ENCODE data around the gene TRMU.

TRMU gene

DNA sequence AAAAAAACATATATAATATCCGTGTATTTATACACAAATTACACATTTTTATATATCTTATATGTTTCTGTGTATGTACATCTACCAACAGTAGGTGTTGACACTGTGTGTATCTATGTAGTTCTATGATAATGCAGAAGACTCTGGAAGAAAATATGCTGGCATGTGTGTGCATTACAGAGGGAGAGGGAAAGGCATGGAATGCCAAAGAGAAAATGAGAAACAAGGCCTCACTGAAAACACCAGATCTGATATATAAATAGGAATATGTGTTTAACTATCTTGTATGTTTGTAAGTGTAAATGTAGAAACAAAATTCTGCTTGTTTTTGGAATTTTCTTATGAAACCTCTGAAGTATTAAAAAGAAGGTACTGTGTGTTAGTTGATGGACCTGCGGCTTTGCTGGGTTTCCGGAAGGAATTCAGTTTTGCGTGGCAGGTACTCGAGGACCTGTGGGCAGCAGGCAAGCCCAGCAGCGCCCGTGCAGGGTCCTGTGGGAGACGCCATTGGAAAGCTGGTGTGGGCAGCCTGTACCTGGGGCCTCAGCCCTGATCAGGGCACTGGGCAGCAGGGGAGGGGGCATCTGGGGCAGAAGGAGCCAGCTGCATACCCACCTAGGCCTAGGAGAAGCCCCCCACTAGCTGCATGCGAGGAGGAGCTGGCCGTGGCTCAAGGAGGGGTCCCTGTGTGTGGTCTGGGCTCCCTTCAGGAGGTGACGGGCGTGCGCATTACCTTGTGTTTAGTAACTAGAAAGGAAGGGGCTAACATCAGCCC is 7.6 kb upstream of the TRMU start:
- no peak overlapping the region for H3K27ac ChIP-seq (ENCODE audit: low read length)
- peaks cover 82% of the 10 kb centered on the region for H3K36me3 ChIP-seq (ENCODE audit: insufficient read depth, low read depth, low read length)
- no peaks in the 10 kb centered on the region for H3K9me3 ChIP-seq (ENCODE audit: insufficient read depth, low read depth, low read length)
- no peaks in the 10 kb centered on the region for H3K4me1 ChIP-seq (ENCODE audit: insufficient read depth, low read length)
- H3K27me3 ChIP-seq (ENCODE audit: insufficient read depth, low read length): no peaks in the 10 kb centered on the region
- no peak overlapping the region for H3K9ac ChIP-seq (ENCODE audit: low read depth, low read length)
- H3K4me3 ChIP-seq (ENCODE audit: low read length): no peak overlapping the region

DNA sequence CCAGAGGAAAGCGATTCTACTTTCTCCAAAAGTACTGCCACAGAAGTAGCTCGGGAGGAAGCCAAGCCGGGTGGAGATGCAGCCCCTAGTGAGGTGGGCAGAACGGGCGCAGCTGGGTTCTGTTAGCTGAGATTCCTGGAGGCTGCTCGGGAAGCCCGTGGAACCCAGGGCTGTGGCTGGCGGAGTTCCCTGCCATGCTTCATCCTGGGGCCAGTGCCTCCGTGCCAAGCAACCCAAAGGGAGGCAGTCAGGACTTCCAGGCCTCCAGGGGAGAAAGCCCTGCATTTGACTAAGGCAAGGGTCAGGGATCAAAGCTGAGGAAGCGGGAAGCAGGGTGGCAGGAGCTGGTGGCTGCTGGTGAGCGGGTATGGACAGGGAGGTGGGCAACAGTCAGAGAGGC is 6.7 kb upstream of the TRMU start:
- Histone ChIP-seq H3K27ac (ENCODE audit: low read length) (no peak overlapping the region), H3K9me3 (ENCODE audit: insufficient read depth, low read depth, low read length) (no peaks in the 10 kb centered on the region), H3K27me3 (ENCODE audit: insufficient read depth, low read length) (no peaks in the 10 kb centered on the region), H3K36me3 (ENCODE audit: insufficient read depth, low read depth, low read length) (peaks cover 83% of the 10 kb centered on the region), H3K9ac (ENCODE audit: low read depth, low read length) (no peak overlapping the region; the same call in 1 of the 2 replicates), H3K4me1 (ENCODE audit: insufficient read depth, low read length) (no peaks in the 10 kb centered on the region; the same call in 1 of the 2 replicates), H3K4me3 (ENCODE audit: low read length) (no peak overlapping the region)

DNA sequence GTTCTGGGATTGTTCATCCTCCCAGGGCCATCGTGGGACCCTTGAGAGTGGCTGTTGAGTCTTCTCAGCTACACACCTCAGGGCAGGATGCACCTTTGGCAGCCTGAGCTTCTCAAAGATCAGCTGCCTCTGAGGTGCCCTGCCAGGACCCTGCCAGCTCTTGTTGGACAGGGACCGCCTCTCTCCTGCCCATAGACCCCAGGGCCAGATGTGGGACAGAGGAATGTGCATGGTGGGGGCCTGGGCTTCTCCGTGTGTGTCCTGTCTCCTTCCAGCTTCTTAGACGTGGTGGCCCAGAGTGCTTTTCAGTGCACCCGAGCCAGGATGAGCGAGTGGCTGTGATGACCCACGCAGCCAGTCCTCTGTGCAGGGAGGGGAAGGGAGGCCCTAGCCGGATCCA is 5.9 kb upstream of the TRMU start:
- H3K4me1 ChIP-seq (ENCODE audit: insufficient read depth, low read length): no peaks in the 10 kb centered on the region; the same call in 1 of the 2 replicates
- H3K9ac ChIP-seq (ENCODE audit: low read depth, low read length): no peak overlapping the region
- no peaks in the 10 kb centered on the region for H3K9me3 ChIP-seq (ENCODE audit: insufficient read depth, low read depth, low read length)
- H3K27ac ChIP-seq (ENCODE audit: low read length): no peak overlapping the region
- peaks cover 76% of the 10 kb centered on the region for H3K36me3 ChIP-seq (ENCODE audit: insufficient read depth, low read depth, low read length)
- H3K27me3 ChIP-seq (ENCODE audit: insufficient read depth, low read length): no peaks in the 10 kb centered on the region
- H3K4me3 ChIP-seq (ENCODE audit: low read length): no peak overlapping the region

DNA sequence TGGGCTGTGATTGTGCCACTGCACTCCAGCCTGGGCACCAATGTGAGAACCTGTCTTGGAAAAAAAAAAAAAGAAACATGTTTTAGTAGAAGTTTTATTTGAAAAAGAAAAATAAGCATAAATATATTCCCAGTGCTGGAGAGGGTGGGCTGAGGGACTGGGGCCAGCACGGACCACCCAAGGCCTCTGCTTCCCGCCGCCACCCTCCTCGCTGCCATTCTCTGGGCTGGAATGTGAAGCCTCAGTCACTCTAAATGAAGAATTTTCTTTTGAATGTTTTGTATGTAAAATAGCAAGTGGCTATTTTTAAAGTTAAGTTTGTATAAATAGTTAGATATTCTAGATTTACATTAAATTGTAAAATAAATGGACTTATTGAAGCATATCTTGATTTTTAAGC is 5.1 kb upstream of the TRMU start:
- H3K27ac ChIP-seq (ENCODE audit: low read length): no peak overlapping the region
- no peak overlapping the region for H3K9ac ChIP-seq (ENCODE audit: low read depth, low read length)
- H3K36me3 ChIP-seq (ENCODE audit: insufficient read depth, low read depth, low read length): peaks cover 71% of the 10 kb centered on the region
- H3K27me3 ChIP-seq (ENCODE audit: insufficient read depth, low read length): no peaks in the 10 kb centered on the region
- H3K9me3 ChIP-seq (ENCODE audit: insufficient read depth, low read depth, low read length): no peaks in the 10 kb centered on the region
- H3K4me1 ChIP-seq (ENCODE audit: insufficient read depth, low read length): no peaks in the 10 kb centered on the region; the same call in 1 of the 2 replicates
- no peak overlapping the region for H3K4me3 ChIP-seq (ENCODE audit: low read length)

DNA sequence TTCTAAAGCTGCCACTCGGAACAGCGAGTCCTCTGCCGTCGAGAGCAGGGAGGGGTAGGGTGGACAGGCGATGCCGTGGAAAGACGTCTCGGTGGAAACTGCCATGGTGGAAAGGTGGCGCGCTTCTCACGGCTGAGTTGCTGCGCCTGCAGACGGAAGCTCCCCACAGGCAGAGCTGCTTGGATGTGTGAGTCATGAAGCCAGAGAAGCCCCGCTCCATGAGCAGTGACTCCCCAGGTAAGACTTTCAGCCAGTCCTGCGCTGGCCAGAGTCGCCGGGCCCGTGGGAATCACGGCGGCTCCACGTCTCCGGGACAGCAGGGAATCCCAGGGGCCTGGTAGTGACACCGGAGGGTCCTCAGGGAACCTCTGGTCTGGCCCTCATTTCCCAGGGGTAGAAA is 4.0 kb upstream of the TRMU start:
- peaks cover 60% of the 10 kb centered on the region for H3K36me3 ChIP-seq (ENCODE audit: insufficient read depth, low read depth, low read length)
- no peaks in the 10 kb centered on the region for H3K9me3 ChIP-seq (ENCODE audit: insufficient read depth, low read depth, low read length)
- no peaks in the 10 kb centered on the region; the same call in 1 of the 2 replicates for H3K4me1 ChIP-seq (ENCODE audit: insufficient read depth, low read length)
- no peak overlapping the region for H3K27ac ChIP-seq (ENCODE audit: low read length)
- no peak overlapping the region for H3K9ac ChIP-seq (ENCODE audit: low read depth, low read length)
- no peaks in the 10 kb centered on the region for H3K27me3 ChIP-seq (ENCODE audit: insufficient read depth, low read length)
- no peak overlapping the region for H3K4me3 ChIP-seq (ENCODE audit: low read length)

DNA sequence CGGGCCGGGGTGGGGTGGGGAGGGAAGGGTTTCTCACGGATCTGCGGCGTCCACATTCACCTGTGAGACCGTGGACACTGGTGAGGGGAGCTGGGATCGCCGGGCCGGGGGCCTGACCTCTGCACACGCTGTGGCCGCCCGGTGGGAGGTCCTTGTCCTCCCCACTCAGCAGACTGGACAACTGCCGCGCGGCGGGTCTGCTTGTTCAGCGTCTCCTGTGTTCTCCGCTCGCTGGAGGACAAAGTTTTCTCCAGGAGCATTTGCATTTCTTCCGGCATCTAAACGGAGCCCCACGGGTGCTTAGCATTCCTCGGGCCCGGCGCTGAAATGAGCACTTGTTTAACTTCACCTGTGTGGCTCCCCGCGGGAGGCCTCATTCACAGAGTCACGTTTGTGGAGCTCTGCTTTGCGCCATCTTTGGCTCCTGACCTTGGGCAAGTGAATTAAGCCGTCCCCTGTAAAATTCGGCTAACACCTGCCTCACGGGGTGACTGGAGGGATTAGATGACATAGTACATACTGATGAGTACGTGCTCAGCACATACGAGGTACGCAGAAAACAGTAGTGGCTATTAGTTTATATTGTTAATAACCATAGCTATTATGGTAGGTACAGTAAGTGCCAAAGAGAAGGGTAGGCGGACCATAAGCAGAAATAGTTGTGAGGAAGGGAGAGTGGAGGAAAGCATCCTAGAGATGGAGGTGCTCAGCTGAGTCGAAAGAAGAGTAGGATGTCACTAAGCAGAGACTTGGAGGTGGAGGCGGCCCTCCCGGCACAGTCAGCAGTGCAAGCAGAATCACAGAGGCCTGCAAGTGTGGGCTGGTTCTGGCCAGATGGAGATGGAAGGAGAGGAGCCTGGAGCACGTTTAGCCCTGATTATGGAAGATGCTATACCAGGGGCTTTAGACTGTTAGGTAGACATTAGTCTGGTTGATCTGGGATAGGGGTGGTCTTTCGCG is 885 bp downstream of the TRMU start:
- Histone ChIP-seq H3K27ac (ENCODE audit: low read length) (no peak overlapping the region), H3K4me1 (ENCODE audit: insufficient read depth, low read length) (no peaks in the 10 kb centered on the region; the same call in 1 of the 2 replicates), H3K4me3 (ENCODE audit: low read length) (peak overlapping the region; percentile 78), H3K9me3 (ENCODE audit: insufficient read depth, low read depth, low read length) (no peaks in the 10 kb centered on the region), H3K27me3 (ENCODE audit: insufficient read depth, low read length) (no peaks in the 10 kb centered on the region), H3K36me3 (ENCODE audit: insufficient read depth, low read depth, low read length) (peaks cover 55% of the 10 kb centered on the region), H3K9ac (ENCODE audit: low read depth, low read length) (peak overlapping the region; percentile 87)

DNA sequence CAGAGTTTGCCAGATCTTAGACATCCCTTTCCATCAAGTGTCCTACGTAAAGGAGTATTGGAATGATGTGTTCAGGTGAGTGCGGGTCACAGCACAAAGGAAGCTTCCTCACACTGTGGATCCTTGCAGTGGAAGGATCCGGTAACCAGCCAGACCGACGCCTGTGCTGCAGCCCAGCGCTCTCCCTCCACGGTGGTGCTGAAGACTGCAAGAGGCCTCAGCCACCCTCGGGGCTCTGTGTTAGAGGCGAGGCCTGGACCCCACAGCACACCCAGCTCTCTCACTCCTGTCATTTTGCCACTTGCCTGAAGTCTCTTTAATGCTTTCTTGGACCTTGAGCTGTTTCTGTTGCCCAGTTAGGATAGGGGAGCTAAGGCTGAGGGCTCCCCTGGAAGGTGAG is 2.4 kb downstream of the TRMU start:
- Histone ChIP-seq H3K27ac (ENCODE audit: low read length) (no peak overlapping the region), H3K9me3 (ENCODE audit: insufficient read depth, low read depth, low read length) (no peaks in the 10 kb centered on the region), H3K9ac (ENCODE audit: low read depth, low read length) (no peak overlapping the region), H3K4me3 (ENCODE audit: low read length) (no peak overlapping the region), H3K4me1 (ENCODE audit: insufficient read depth, low read length) (no peaks in the 10 kb centered on the region; the same call in 1 of the 2 replicates), H3K36me3 (ENCODE audit: insufficient read depth, low read depth, low read length) (peaks cover 59% of the 10 kb centered on the region), H3K27me3 (ENCODE audit: insufficient read depth, low read length) (no peaks in the 10 kb centered on the region)

DNA sequence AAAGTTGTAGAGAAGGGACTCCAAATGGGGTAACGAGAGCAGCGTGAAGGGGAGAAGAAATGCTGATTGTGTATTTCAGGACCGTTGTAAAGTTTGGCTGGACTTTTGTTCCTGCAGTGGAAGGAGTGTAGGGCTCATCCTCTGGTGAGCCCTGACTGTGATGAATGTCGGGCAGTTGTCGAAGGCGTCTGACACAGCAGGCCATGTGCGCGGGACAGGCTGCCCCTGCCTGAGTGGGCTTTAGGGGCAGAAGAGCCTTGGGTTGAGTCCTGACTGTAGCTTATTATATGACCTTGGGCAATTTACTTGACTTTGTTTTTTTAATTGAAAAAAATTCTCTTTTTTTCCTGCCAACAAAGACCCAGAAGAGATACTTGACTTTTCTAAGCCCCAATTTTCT is 3.1 kb downstream of the TRMU start:
- Histone ChIP-seq H3K27ac (ENCODE audit: low read length) (no peak overlapping the region), H3K36me3 (ENCODE audit: insufficient read depth, low read depth, low read length) (peaks cover 60% of the 10 kb centered on the region), H3K4me3 (ENCODE audit: low read length) (no peak overlapping the region), H3K9ac (ENCODE audit: low read depth, low read length) (no peak overlapping the region), H3K27me3 (ENCODE audit: insufficient read depth, low read length) (no peaks in the 10 kb centered on the region), H3K9me3 (ENCODE audit: insufficient read depth, low read depth, low read length) (no peaks in the 10 kb centered on the region), H3K4me1 (ENCODE audit: insufficient read depth, low read length) (no peaks in the 10 kb centered on the region)

DNA sequence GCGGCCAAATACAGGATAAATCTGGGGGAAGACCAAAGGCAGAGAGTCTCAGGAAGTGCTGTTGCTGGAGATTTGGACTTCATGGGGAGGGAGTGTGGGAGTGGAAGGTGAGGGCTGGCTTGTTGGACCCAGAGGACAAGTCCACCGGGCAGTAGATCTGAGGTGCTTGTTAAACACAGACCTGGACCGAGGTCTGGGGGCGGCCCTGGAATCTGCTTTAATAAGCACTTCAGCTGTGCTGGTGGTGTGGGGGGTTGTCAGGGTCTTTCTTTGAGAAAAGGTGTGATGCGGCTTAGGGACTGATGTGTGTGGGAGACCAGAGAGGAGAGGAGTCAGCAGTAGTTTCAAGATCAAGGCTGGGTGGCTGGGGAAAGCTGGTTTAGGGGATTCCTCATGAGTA is 4.4 kb downstream of the TRMU start:
- H3K27me3 ChIP-seq (ENCODE audit: insufficient read depth, low read length): no peaks in the 10 kb centered on the region
- no peaks in the 10 kb centered on the region for H3K4me1 ChIP-seq (ENCODE audit: insufficient read depth, low read length)
- peaks cover 74% of the 10 kb centered on the region for H3K36me3 ChIP-seq (ENCODE audit: insufficient read depth, low read depth, low read length)
- no peak overlapping the region for H3K9ac ChIP-seq (ENCODE audit: low read depth, low read length)
- H3K9me3 ChIP-seq (ENCODE audit: insufficient read depth, low read depth, low read length): no peaks in the 10 kb centered on the region
- no peak overlapping the region for H3K4me3 ChIP-seq (ENCODE audit: low read length)
- H3K27ac ChIP-seq (ENCODE audit: low read length): no peak overlapping the region

DNA sequence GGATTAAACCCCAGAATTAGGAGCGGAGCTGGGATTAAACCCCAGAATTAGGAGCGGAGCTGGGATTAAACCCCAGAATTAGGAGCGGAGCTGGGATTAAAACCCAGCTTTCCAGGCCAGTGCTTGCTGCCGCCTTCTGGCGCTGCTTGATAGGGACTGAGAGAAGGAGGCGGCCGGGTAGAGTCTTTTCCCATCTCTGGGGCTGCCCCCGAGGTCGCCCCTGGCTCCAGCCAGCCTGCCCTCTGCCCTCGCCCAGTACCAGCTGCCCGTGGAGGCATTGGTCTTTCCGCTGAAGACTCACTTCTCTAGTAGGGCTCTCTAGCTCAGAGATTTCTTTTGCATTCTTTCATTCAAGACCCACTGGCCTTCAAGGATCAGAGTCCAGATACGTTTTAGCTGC is 5.2 kb downstream of the TRMU start:
- peaks cover 81% of the 10 kb centered on the region for H3K36me3 ChIP-seq (ENCODE audit: insufficient read depth, low read depth, low read length)
- H3K9ac ChIP-seq (ENCODE audit: low read depth, low read length): no peak overlapping the region
- no peak overlapping the region for H3K4me3 ChIP-seq (ENCODE audit: low read length)
- H3K9me3 ChIP-seq (ENCODE audit: insufficient read depth, low read depth, low read length): no peaks in the 10 kb centered on the region
- H3K27ac ChIP-seq (ENCODE audit: low read length): no peak overlapping the region
- H3K4me1 ChIP-seq (ENCODE audit: insufficient read depth, low read length): no peaks in the 10 kb centered on the region
- no peaks in the 10 kb centered on the region for H3K27me3 ChIP-seq (ENCODE audit: insufficient read depth, low read length)

DNA sequence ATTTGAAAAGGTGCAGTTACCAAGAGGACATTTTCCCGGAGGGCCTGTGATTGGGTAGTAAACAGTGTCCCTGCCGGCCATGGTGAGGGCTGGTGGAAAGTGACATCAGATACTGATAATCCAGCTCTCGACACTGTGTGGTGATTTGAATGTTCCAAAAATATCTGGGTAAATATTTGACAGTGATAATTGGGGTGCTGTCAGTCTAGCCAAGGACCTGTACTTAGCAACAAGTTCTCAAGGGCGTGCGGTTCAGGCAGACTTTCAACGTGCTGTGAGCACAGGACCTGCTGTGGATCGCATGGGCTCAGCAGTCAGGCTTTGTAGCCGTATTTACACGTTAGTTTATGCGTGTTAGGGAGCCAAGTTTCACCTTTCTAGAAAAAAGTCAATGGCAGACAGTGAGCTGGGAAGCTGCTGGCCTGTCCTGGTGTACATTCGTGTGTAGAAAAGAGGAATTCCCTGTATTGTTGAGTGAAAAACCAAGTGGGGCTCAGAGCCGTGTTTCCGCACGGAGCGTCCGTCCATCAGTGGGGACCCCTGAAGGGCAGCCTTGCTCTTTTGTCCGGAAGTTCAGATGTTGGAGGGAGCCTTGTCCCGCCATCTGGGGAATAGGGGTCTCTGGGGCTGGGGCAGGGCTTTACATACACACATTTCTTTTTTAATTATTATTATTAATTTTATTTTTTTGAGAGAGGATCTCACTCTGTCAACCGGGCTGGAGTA is 11.3 kb downstream of the TRMU start:
- Histone ChIP-seq H3K27ac (ENCODE audit: low read length) (no peak overlapping the region), H3K36me3 (ENCODE audit: insufficient read depth, low read depth, low read length) (peaks cover 99% of the 10 kb centered on the region), H3K4me1 (ENCODE audit: insufficient read depth, low read length) (no peaks in the 10 kb centered on the region), H3K4me3 (ENCODE audit: low read length) (no peak overlapping the region), H3K9me3 (ENCODE audit: insufficient read depth, low read depth, low read length) (no peaks in the 10 kb centered on the region), H3K27me3 (ENCODE audit: insufficient read depth, low read length) (no peaks in the 10 kb centered on the region), H3K9ac (ENCODE audit: low read depth, low read length) (no peak overlapping the region)

Measured in iPS-20b (cell line).